Measurements from ENCODE around the gene MALRD1.

The MALRD1 gene

DNA sequence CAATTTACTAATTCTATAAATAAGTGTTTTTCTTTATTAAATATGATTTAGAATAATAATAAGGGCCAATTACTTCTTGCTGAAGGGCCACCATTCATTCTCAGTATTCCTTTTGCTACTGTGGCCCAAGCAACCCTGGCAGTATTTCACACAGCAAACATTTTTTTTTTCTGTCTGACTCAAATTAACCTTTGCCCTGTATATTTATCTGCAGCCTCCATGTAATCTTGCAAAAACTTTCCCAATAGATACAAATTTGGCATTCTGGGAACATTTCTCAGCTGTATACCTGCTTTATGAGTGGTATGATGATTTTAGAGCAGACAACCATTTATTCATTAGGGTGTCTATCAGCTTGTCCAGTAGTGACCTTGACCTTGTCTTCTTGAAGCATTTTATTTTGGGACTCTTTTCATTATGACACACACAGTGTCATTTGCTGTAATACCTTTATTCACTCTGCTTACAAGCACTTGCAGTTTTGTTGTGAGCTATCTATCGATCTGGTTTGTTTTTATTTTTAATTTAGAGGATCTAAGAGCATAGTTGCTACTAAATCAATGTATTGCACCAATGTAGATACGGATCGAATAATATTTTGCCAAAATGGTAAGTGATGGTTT, 607.9 kb downstream of the MALRD1 start:
- H3K4me3 ChIP-seq (replicated peaks in 1 of 2; ENCODE audit: low read depth in 2 of 2, low read length in 2 of 2), result no peak overlapping the region
- DNase-seq (ENCODE audit: low read depth in 2 of 2), result peak; percentile 10 to 41
- TF ChIP-seq, protein P1, sequence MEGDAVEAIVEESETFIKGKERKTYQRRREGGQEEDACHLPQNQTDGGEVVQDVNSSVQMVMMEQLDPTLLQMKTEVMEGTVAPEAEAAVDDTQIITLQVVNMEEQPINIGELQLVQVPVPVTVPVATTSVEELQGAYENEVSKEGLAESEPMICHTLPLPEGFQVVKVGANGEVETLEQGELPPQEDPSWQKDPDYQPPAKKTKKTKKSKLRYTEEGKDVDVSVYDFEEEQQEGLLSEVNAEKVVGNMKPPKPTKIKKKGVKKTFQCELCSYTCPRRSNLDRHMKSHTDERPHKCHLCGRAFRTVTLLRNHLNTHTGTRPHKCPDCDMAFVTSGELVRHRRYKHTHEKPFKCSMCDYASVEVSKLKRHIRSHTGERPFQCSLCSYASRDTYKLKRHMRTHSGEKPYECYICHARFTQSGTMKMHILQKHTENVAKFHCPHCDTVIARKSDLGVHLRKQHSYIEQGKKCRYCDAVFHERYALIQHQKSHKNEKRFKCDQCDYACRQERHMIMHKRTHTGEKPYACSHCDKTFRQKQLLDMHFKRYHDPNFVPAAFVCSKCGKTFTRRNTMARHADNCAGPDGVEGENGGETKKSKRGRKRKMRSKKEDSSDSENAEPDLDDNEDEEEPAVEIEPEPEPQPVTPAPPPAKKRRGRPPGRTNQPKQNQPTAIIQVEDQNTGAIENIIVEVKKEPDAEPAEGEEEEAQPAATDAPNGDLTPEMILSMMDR (IDR thresholded peaks at IDR 0.05; ENCODE audit: low read depth, low read length), result no peak

DNA sequence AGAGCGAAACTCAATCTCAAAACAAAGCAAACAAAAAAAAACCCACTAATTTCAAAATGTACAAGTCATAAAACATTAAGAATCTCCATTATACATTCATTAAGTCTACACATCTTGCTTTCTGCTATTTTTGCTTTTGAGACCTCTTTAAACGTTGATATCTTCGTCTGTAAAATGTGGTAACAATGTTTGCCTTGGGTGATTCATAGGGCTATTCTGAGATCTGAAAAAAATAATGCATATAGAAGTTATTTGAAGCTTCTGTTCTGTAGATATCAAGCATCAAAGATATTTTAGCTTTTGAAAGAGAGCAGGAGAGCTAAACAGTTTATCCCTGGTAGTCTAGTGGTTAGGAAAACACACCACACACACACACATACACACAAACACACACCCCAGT, 609.5 kb downstream of the MALRD1 start:
- no peak overlapping the region for H3K4me3 ChIP-seq (replicated peaks in 1 of 2; ENCODE audit: low read depth in 2 of 2, low read length in 2 of 2)
- TF ChIP-seq, protein P1 (IDR thresholded peaks at IDR 0.05; ENCODE audit: low read depth, low read length), result no peak
- DNase-seq (ENCODE audit: low read depth in 2 of 2), result peak; percentile 23 to 57

DNA sequence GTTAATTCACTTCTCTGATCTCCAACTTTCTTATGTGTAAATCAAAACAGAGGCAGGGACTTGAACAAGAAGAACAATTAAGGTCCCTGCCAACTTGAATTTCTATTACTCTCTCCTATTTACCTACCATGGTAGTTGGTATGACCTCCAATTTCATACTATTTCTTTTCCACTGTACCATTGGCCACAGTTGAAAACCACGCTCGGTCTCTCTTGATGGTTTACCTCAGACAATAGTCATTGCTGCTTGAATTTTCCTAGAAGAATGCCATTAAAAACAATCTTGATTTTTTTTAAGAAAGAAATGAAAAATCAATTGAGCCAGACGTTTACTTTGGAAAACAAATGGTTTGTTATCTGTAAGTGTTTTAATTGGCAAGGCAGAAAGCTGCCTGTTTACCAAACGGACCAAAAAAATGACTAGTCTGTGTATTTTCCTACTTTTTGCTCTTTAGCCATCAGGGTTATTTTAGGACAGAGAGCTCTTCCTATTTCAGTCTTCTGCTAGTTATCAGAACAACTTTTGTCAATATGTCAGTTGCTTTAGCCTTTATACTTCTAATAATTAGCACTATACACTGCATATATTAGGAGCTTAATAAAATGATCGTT, 610.1 kb downstream of the MALRD1 start:
- no peak overlapping the region for H3K4me3 ChIP-seq (replicated peaks in 1 of 2; ENCODE audit: low read depth in 2 of 2, low read length in 2 of 2)
- DNase-seq (ENCODE audit: low read depth in 2 of 2), result peak; percentile 6 to 60
- TF ChIP-seq, protein P1 (IDR thresholded peaks at IDR 0.05; ENCODE audit: low read depth, low read length), result no peak

DNA sequence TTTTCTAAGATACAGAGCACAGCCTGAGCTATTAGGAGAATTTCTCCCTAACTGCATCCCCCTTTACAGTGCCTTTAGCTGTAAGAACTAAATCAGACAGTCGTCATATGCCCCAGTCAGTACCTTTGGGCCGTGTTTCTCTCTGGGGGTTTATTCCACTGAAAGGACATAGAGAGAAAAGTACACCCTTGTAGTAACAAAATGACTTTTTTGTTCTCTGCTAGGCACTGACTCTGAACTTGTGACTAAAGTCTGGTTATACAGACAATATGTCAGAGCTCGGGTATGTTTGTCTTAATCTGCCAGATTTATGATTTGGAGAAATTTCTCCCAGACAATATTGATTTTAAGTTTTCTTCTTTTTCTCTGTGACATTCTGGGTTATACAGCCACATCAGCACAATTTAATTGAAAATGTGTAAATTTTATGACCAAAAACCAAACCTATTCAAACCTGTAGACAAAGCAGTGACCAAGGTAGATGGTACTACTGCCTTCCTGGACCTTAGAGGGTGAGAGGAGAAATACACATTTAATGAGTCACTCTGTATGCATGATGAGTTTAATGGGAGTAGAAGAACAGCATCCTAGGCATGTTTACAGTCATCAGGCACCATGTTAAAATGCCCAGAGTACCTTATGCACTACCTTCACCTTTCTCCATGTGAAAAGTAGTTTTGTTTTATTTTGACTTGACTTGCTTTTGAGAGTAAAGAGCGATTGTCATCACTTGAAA, 611.5 kb downstream of the MALRD1 start:
- no peak overlapping the region for H3K4me3 ChIP-seq (replicated peaks in 1 of 2; ENCODE audit: low read depth in 2 of 2, low read length in 2 of 2)
- peak in 1 of 2 donors; percentile 66 for DNase-seq (ENCODE audit: low read depth in 2 of 2)
- TF ChIP-seq, protein P1 (IDR thresholded peaks at IDR 0.05; ENCODE audit: low read depth, low read length), result no peak

DNA sequence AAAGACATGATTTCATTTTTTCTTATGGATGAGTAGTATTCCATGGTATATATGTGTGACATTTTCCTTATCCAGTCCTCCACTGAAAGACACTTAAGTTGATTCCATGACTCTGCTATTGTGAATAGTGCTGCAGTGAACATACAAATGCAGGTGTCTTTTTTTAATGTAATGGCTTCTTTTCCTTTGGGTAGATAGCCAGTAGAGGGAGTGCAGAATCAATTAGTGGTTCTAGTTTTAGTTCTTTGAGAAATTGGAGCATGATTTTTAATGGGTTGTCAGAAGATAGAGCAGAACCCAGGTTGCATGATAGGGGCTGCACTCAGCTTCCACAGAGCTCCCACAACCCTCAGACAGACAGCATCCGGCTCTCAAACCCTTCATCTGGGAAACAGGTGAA, 614.7 kb downstream of the MALRD1 start:
- H3K4me3 ChIP-seq (replicated peaks in 1 of 2; ENCODE audit: low read depth in 2 of 2, low read length in 2 of 2), result no peak overlapping the region
- TF ChIP-seq, protein P1 (IDR thresholded peaks at IDR 0.05; ENCODE audit: low read depth, low read length), result no peak
- no peak for DNase-seq (ENCODE audit: low read depth in 2 of 2)

DNA sequence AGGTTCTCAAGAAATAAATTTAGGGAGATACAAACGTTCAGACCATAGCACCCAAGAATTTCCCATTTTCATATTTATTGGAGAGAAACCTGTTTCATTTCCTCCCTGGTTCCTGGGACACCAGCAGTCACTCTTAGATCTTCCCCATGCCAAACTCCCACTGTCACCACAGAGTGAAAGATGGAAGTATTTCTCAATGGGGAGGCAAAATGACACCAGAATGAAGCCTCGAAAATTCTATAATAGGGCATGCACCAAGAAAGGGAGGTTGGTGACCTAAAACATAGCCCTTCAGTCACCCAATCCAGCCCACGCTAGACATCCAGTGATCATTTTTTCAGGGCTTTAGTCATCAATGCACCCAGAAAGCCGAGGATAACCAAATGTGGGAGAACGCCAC, 619.5 kb downstream of the MALRD1 start:
- no peak for DNase-seq (ENCODE audit: low read depth in 2 of 2)
- H3K4me3 ChIP-seq (replicated peaks in 1 of 2; ENCODE audit: low read depth in 2 of 2, low read length in 2 of 2), result no peak overlapping the region
- TF ChIP-seq, protein P1 (IDR thresholded peaks at IDR 0.05; ENCODE audit: low read depth, low read length), result no peak
